ENCODE measurements around the gene ACAP2.

- TF ChIP-seq PHF8 (IDR thresholded peaks at IDR 0.05; ENCODE audit: borderline replicate concordance, low read depth): no peak
- no peak for TF ChIP-seq RAD21 (conservative IDR thresholded peaks at IDR 0.05 in 1 of 2, IDR thresholded peaks at IDR 0.05 in 1 of 2)
- no peak for TF ChIP-seq ZFP36 (IDR thresholded peaks at IDR 0.05; ENCODE audit: borderline replicate concordance, partially characterized antibody)
These were observed 212.6 kb downstream of the ACAP2 start for GRCh38 chr3:195230244-195230643.

Measured in A549 (cell line).